Gastroesophageal sphincter (tissue), 3 donors: ENCODE measurements around the gene FBL.

Experiments used
- CTCF ChIP-seq, 4 experiments: fragments of 200-600 bp in 2 of 4; fragments of 450-650 bp in 2 of 4; sonication (generic) in 1 of 4; IDR thresholded peaks; one replicate each; pipeline ENCODE4 v1.5.1; 2017 to 2019; ENCODE audit warnings: antibody characterized with exemption in 4 of 4, mild to moderate bottlenecking in 2 of 4, moderate library complexity in 2 of 4
- EP300 ChIP-seq: sonication (generic); formaldehyde crosslinking; IDR thresholded peaks from one replicate; pipeline ENCODE4 v1.6.1; 2017; ENCODE audit warnings: antibody characterized with exemption, mild to moderate bottlenecking
- POLR2A ChIP-seq, 2 donors: fragments of 450-650 bp; IDR thresholded peaks; one replicate each; pipeline ENCODE4 v1.6.1; 2017; ENCODE audit warnings: antibody characterized with exemption in 2 of 2, mild to moderate bottlenecking in 2 of 2, moderate library complexity in 1 of 2
- POLR2AphosphoS5 ChIP-seq: sonication (generic); formaldehyde crosslinking; IDR thresholded peaks from one replicate; pipeline ENCODE4 v1.6.1; 2017; ENCODE audit warnings: antibody characterized with exemption

DNA sequence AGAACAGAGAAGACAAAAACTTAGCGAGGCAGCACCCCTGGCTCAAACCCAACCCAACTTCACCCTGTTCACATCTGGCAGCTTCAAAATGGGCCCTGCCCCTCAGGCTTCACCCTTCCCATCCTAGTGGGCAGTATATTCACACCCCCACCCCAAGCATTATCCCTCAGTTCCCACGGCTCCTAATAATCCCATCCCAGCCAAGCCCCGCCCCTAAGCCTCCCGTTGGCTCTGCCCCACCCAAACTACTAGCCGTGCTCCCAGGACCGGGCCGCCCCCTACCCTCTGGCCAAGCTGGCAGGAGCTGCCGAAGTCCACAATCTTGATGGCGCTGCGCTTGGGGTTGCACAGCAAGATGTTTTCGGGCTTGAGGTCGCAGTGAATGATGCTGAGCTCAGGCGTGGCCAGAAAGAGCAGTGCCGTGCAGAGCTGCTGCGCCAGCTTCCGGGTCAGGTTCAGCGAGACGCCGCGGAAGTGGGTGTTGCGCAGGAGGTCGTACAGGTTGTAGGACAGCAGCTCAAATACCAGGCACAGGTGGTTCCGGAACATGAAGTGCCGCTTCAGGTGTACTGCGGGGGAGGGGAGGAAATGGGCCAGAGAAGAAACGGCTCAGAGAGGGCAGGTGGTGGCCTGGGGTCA lies 18.0 kb downstream of the FBL start:
- TF ChIP-seq CTCF (IDR thresholded peaks at IDR 0.05), result no peak
- no peak for TF ChIP-seq EP300
- no peak for TF ChIP-seq POLR2A (IDR thresholded peaks at IDR 0.05)
- TF ChIP-seq POLR2AphosphoS5, result no peak
